ENCODE measurements around the gene EEFSEC.

Gene EEFSEC

GRCh38 chr3:128231606-128232005 lies 78.3 kb downstream of the EEFSEC start:
- DNase-seq: no peak
- in situ Hi-C loops (cut with HindIII; ENCODE audit: low pct_ligation_motif_present, low pct_unique_long_range_greater_than_20kb, low sequenced_read_pairs): no loop called here

GRCh38 chr3:128232376-128233178 lies 79.3 kb downstream of the EEFSEC start:
- no peak for DNase-seq
- in situ Hi-C loops (cut with HindIII; ENCODE audit: low pct_ligation_motif_present, low pct_unique_long_range_greater_than_20kb, low sequenced_read_pairs): no loop called here

GRCh38 chr3:128235207-128235926 lies 82.1 kb downstream of the EEFSEC start:
- in situ Hi-C loops (cut with HindIII; ENCODE audit: low pct_ligation_motif_present, low pct_unique_long_range_greater_than_20kb, low sequenced_read_pairs): no loop called here
- no peak for DNase-seq

- in situ Hi-C loops (cut with HindIII; ENCODE audit: low pct_ligation_motif_present, low pct_unique_long_range_greater_than_20kb, low sequenced_read_pairs): no loop called here
- no peak for DNase-seq
Observed at GRCh38 chr3:128236657-128237056, 83.4 kb downstream of the EEFSEC start.

GRCh38 chr3:128237348-128238183 lies 84.3 kb downstream of the EEFSEC start:
- in situ Hi-C loops (cut with HindIII; ENCODE audit: low pct_ligation_motif_present, low pct_unique_long_range_greater_than_20kb, low sequenced_read_pairs): no loop called here
- DNase-seq: no peak

GRCh38 chr3:128238184-128238489 lies 84.9 kb downstream of the EEFSEC start:
- in situ Hi-C loops (cut with HindIII; ENCODE audit: low pct_ligation_motif_present, low pct_unique_long_range_greater_than_20kb, low sequenced_read_pairs): no loop called here
- no peak for DNase-seq

- DNase-seq: no peak
- in situ Hi-C loops (cut with HindIII; ENCODE audit: low pct_ligation_motif_present, low pct_unique_long_range_greater_than_20kb, low sequenced_read_pairs): no loop called here
Observed at GRCh38 chr3:128239304-128239703, 86.0 kb downstream of the EEFSEC start.

- in situ Hi-C loops (cut with HindIII; ENCODE audit: low pct_ligation_motif_present, low pct_unique_long_range_greater_than_20kb, low sequenced_read_pairs): no loop called here
- no peak for DNase-seq
Observed at GRCh38 chr3:128240232-128240631, 87.0 kb downstream of the EEFSEC start.

- no peak for DNase-seq
- in situ Hi-C loops (cut with HindIII; ENCODE audit: low pct_ligation_motif_present, low pct_unique_long_range_greater_than_20kb, low sequenced_read_pairs): no loop called here
Observed at GRCh38 chr3:128241741-128242140, 88.5 kb downstream of the EEFSEC start.

- in situ Hi-C loops (cut with HindIII; ENCODE audit: low pct_ligation_motif_present, low pct_unique_long_range_greater_than_20kb, low sequenced_read_pairs): no loop called here
- DNase-seq: no peak
Observed at GRCh38 chr3:128242818-128243601, 89.7 kb downstream of the EEFSEC start.

- in situ Hi-C loops (cut with HindIII; ENCODE audit: low pct_ligation_motif_present, low pct_unique_long_range_greater_than_20kb, low sequenced_read_pairs): no loop called here
- DNase-seq: no peak
Observed at GRCh38 chr3:128243602-128244504, 90.6 kb downstream of the EEFSEC start.

- in situ Hi-C loops (cut with HindIII; ENCODE audit: low pct_ligation_motif_present, low pct_unique_long_range_greater_than_20kb, low sequenced_read_pairs): no loop called here
- no peak for DNase-seq
Observed at GRCh38 chr3:128245460-128245859, 92.2 kb downstream of the EEFSEC start.

GRCh38 chr3:128247666-128248409 lies 94.6 kb downstream of the EEFSEC start:
- in situ Hi-C loops (cut with HindIII; ENCODE audit: low pct_ligation_motif_present, low pct_unique_long_range_greater_than_20kb, low sequenced_read_pairs): no loop called here
- no peak for DNase-seq

GRCh38 chr3:128252083-128252482 lies 98.8 kb downstream of the EEFSEC start:
- no peak for DNase-seq
- in situ Hi-C loops (cut with HindIII; ENCODE audit: low pct_ligation_motif_present, low pct_unique_long_range_greater_than_20kb, low sequenced_read_pairs): no loop called here

- in situ Hi-C loops (cut with HindIII; ENCODE audit: low pct_ligation_motif_present, low pct_unique_long_range_greater_than_20kb, low sequenced_read_pairs): no loop called here
- DNase-seq: no peak
Observed at GRCh38 chr3:128253150-128253549, 99.9 kb downstream of the EEFSEC start.

GRCh38 chr3:128254066-128254590 lies 100.8 kb downstream of the EEFSEC start:
- in situ Hi-C loops (cut with HindIII; ENCODE audit: low pct_ligation_motif_present, low pct_unique_long_range_greater_than_20kb, low sequenced_read_pairs): no loop called here
- no peak for DNase-seq

- DNase-seq: no peak
- in situ Hi-C loops (cut with HindIII; ENCODE audit: low pct_ligation_motif_present, low pct_unique_long_range_greater_than_20kb, low sequenced_read_pairs): no loop called here
Observed at GRCh38 chr3:128254967-128255366, 101.7 kb downstream of the EEFSEC start.

Measured in ACHN (cell line).